Esophagus squamous epithelium (tissue), 5 donors: ENCODE data around the gene APEX2. TPM values are rescaled to one million over a fixed set of nuclear protein-coding genes. Genes with fewer than 3 reads are reported as not detected.

Source experiments
- DNase-seq: peaks from one replicate; lab custom pipeline; 2025; lab: John Stamatoyannopoulos, UW
- H3K27ac ChIP-seq, 4 donors: fragments of 200-600 bp; sonication (generic); one replicate each; pipeline ENCODE4 v1.5.1; 2016 to 2019; ENCODE audit warnings: mild to moderate bottlenecking in 1 of 4
- H3K27me3 ChIP-seq, 4 donors: fragments of 200-600 bp; sonication (generic); 1 replicate in 3 of 4; 2 replicates in 1 of 4; pipeline versions ENCODE4 v1.5.1 to v1.6.0; 2017 to 2021; ENCODE audit warnings: antibody characterized with exemption in 1 of 4
- H3K36me3 ChIP-seq, 3 donors: fragments of 200-600 bp; sonication (generic); one replicate each; pipeline ENCODE4 v1.5.1; 2016 to 2019
- H3K4me1 ChIP-seq, 3 donors: fragments of 200-600 bp; sonication (generic); one replicate each; pipeline ENCODE4 v1.5.1; 2017 to 2019
- H3K4me3 ChIP-seq, 4 donors: fragments of 200-600 bp; sonication (generic); 1 replicate in 3 of 4; 2 replicates in 1 of 4; pipeline ENCODE4 v1.5.1; 2016 to 2019; ENCODE audit warnings: mild to moderate bottlenecking in 2 of 4, moderate library complexity in 1 of 4
- H3K9me3 ChIP-seq, 3 donors: fragments of 200-600 bp; sonication (generic); one replicate each; pipeline ENCODE4 v1.5.1; 2016 to 2019
- POLR2A ChIP-seq, 4 donors: fragments of 450-650 bp; IDR thresholded peaks; one replicate each; pipeline ENCODE4 v1.6.1; 2017; ENCODE audit warnings: antibody characterized with exemption in 4 of 4, mild to moderate bottlenecking in 4 of 4, moderate library complexity in 3 of 4
- WGBS, 2 donors: methylation state at CpG; one replicate each; pipeline ENCODE4 v1.1.5; 2018; 5-methylcytosine and 5-hydroxymethylcytosine counted together
- intact Hi-C: fragments of 100-400 bp; cut with DNase I; formaldehyde crosslinking; loops from one replicate; pipeline ENCODE4 v1.15.0; 2022
- total RNA-seq, 4 donors: library from RNA; depleted of rRNA; stranded (reverse); fragments of >200 nt; gene quantifications; one replicate each; pipeline ENCODE4 v1.1.0, GENCODE V29; 2016
- TF ChIP-seq, protein P1 (sequence below), 6 experiments: fragments of 450-650 bp in 4 of 6; fragments of 200-600 bp in 2 of 6; sonication (generic) in 2 of 6; IDR thresholded peaks; one replicate each; pipeline ENCODE4 v1.5.1; 2016 to 2019; ENCODE audit warnings: antibody characterized with exemption in 6 of 6, mild to moderate bottlenecking in 4 of 6, moderate library complexity in 4 of 6
- donor health status: DM: yes; HTN: yes; CAD: no.

The APEX2 gene
- total RNA-seq, 4 donors from 2014 or later: 11.4 to 16.7 (median 13.5) TPM

DNA sequence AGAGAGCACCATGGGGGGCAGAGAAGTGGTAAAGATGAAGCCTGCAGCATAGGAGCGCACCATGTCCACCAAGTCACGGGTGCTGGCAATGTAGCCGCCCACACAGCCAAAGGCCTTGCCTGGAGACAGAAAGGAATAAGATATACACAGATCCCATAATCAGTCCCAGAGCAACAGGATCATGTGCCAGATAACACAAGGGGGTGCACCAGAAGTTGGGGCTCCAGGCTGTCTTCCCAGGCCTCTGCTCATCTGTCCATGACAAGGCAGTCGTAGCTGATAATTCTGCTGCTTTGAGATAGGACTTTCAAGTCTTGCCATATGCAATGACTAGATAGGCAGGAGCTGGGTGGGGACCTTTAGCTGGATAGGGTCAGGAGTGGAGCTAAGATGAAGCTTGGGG lies 14.7 kb downstream of the APEX2 start:
- 100% methylated on average over 2 of the region's 4 CpGs; no CpG with 5 or more reads in 1 of the 2 donors for WGBS, 2 donors
- H3K36me3 ChIP-seq: no peaks in the 10 kb centered on the region
- H3K9me3 ChIP-seq: no peaks in the 10 kb centered on the region
- no peak overlapping the region for H3K27ac ChIP-seq
- H3K4me3 ChIP-seq: no peak overlapping the region
- intact Hi-C loops: no loop called here
- TF ChIP-seq POLR2A (IDR thresholded peaks at IDR 0.05): no peak
- TF ChIP-seq, protein P1, sequence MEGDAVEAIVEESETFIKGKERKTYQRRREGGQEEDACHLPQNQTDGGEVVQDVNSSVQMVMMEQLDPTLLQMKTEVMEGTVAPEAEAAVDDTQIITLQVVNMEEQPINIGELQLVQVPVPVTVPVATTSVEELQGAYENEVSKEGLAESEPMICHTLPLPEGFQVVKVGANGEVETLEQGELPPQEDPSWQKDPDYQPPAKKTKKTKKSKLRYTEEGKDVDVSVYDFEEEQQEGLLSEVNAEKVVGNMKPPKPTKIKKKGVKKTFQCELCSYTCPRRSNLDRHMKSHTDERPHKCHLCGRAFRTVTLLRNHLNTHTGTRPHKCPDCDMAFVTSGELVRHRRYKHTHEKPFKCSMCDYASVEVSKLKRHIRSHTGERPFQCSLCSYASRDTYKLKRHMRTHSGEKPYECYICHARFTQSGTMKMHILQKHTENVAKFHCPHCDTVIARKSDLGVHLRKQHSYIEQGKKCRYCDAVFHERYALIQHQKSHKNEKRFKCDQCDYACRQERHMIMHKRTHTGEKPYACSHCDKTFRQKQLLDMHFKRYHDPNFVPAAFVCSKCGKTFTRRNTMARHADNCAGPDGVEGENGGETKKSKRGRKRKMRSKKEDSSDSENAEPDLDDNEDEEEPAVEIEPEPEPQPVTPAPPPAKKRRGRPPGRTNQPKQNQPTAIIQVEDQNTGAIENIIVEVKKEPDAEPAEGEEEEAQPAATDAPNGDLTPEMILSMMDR (IDR thresholded peaks at IDR 0.05): no peak
- H3K27me3 ChIP-seq: no peaks in the 10 kb centered on the region
- H3K4me1 ChIP-seq: no peaks in the 10 kb centered on the region
- DNase-seq: no peak

DNA sequence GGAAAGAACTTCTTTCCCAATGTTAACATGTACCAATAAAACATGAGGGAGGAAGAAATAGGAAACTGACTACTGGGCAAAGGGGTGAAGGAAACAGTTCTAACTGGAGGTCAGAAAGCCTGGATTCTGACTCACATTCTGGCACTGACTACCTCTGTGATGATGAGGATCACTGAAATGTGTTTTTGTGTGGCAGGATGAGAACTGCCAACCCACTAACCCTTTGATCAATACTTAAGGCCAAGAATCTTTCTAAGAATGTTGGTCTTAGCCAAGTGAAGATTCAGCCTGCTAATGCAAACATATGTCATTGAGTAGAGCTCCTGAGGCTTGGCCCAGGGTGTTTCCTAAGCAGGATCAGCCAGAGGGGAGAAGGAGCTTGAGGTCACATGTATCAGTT lies 26.0 kb downstream of the APEX2 start:
- Histone ChIP-seq H3K4me3 (no peak overlapping the region), H3K9me3 (no peaks in the 10 kb centered on the region), H3K27ac (no peak overlapping the region), H3K4me1 (no peaks in the 10 kb centered on the region), H3K36me3 (no peaks in the 10 kb centered on the region), H3K27me3 (no peaks in the 10 kb centered on the region)
- TF ChIP-seq, protein P1 (IDR thresholded peaks at IDR 0.05): no peak
- intact Hi-C loops: no loop called here
- DNase-seq: no peak

DNA sequence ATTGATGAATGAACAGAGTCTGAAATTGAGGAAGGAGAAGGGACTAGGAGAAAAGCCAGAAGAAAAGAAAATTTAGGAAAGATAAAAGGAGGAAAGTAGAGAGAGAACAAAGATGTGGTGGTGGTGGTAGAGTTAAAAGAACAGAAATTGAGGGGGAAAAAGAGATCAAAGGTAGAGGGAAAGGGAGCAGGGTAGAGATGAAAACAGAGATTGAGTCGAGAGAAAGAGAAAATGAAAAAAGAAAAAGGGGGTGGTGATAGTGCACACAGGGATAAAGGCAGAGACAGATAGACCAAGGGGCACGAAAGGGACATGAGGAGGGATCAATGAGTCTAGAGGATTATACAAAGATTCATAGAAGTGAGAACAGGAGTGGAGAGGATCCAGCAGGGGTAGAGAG lies 26.7 kb downstream of the APEX2 start:
- Histone ChIP-seq H3K4me1 (no peaks in the 10 kb centered on the region), H3K4me3 (no peak overlapping the region), H3K27me3 (no peaks in the 10 kb centered on the region), H3K27ac (no peak overlapping the region), H3K9me3 (no peaks in the 10 kb centered on the region), H3K36me3 (no peaks in the 10 kb centered on the region)
- WGBS, 2 donors: 36 to 63% methylated on average over 2 of the region's 2 CpGs
- no peak for DNase-seq
- intact Hi-C loops: no loop called here
- TF ChIP-seq, protein P1 (IDR thresholded peaks at IDR 0.05): no peak
- no peak for TF ChIP-seq POLR2A (IDR thresholded peaks at IDR 0.05)

DNA sequence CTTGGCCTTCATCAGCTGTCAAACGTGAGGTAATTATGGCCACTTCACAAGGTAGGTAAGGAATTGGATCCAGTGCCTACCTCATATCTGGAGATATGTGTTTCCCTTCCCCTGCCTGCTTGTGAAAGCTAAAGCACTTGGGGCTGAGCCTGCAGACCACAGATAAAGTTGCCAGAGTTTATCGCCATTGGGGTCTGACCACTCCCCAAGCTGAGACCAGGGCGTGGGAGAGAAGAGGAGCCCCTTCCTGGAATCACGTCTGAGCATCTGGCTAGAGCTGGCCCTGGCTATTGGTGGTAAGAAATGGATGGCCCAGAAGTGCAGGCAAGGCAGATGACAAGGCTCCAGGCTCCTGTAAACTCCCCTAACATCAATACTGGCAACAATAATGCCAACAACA lies 27.9 kb downstream of the APEX2 start:
- 44% methylated on average over 2 of the region's 4 CpGs; no CpG with 5 or more reads in 1 of the 2 donors for WGBS, 2 donors
- Histone ChIP-seq H3K36me3 (no peaks in the 10 kb centered on the region), H3K4me1 (no peaks in the 10 kb centered on the region), H3K27ac (no peak overlapping the region), H3K27me3 (no peaks in the 10 kb centered on the region), H3K4me3 (no peak overlapping the region), H3K9me3 (no peaks in the 10 kb centered on the region)
- intact Hi-C loops: no loop called here
- no peak for DNase-seq
- TF ChIP-seq POLR2A (IDR thresholded peaks at IDR 0.05): no peak
- TF ChIP-seq, protein P1 (IDR thresholded peaks at IDR 0.05): no peak

DNA sequence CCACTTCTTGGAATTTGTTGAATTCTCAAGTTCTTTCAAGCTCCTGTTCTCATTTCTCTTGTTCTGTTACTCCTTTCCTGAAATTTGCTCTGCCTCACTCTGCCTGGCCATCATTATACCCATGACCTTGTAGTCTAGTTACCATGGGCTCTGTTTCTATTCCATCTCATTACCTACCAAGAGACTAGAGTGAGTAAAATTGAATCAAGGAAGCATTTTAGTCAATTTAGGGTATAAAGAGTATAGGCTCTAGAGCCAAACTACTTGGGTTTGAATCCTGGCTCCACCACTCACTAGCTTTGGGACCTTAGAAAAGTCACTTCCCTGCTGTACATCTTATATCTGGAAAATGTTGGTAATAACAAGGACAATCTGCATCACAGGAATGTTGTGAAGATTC lies 28.4 kb downstream of the APEX2 start:
- no peak for DNase-seq
- Histone ChIP-seq H3K36me3 (no peaks in the 10 kb centered on the region), H3K4me3 (no peak overlapping the region), H3K4me1 (no peaks in the 10 kb centered on the region), H3K9me3 (no peaks in the 10 kb centered on the region), H3K27me3 (no peaks in the 10 kb centered on the region), H3K27ac (no peak overlapping the region)
- intact Hi-C loops: no loop called here
- no peak for TF ChIP-seq POLR2A (IDR thresholded peaks at IDR 0.05)
- TF ChIP-seq, protein P1 (IDR thresholded peaks at IDR 0.05): no peak
